ENCODE results near the gene DUOX1.

DNA sequence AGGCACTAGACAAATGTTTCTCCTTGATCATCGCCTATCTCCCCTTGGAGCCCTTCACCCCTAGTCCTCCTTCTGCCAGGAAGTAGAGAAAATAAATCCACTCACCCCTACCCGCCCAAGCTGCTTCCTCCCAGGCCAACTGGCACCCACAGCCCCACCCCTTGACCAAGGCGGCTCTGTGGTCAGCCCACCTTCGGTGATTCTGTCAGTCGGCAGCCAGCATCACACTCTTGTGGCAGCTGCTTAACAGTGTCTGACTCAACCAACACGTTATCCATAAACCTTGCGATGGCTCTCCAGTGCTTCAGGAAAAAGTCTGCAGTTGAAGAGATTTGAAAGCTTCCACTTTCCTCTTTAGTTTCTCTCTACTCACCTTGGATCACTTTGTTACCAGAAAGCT is 50.4 kb downstream of the DUOX1 start:
- TF ChIP-seq, protein P1, sequence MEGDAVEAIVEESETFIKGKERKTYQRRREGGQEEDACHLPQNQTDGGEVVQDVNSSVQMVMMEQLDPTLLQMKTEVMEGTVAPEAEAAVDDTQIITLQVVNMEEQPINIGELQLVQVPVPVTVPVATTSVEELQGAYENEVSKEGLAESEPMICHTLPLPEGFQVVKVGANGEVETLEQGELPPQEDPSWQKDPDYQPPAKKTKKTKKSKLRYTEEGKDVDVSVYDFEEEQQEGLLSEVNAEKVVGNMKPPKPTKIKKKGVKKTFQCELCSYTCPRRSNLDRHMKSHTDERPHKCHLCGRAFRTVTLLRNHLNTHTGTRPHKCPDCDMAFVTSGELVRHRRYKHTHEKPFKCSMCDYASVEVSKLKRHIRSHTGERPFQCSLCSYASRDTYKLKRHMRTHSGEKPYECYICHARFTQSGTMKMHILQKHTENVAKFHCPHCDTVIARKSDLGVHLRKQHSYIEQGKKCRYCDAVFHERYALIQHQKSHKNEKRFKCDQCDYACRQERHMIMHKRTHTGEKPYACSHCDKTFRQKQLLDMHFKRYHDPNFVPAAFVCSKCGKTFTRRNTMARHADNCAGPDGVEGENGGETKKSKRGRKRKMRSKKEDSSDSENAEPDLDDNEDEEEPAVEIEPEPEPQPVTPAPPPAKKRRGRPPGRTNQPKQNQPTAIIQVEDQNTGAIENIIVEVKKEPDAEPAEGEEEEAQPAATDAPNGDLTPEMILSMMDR (IDR thresholded peaks at IDR 0.05), result no peak
- no peak for TF ChIP-seq POLR2A (IDR thresholded peaks at IDR 0.05)
